MM.1S (cell line): ENCODE measurements around the gene ICAM1.
"Not testable (repeated sequence)": the region's sequence is repeated elsewhere in the genome, so short reads cannot be mapped to it uniquely, and the experiment has no call there.

ENCODE experiments used
- DNase-seq: peaks from one replicate; pipeline ENCODE4 v3.0.0-alpha.2; 2015
- H2AFZ ChIP-seq: fragments of 300-600 bp; sonication (generic); 2 replicates; pipeline ENCODE4 v1.6.0; 2016; ENCODE audit warnings: antibody characterized with exemption, low read length
- H3F3A ChIP-seq: fragments of 300-600 bp; sonication (generic); 2 replicates; pipeline ENCODE4 v1.6.1; 2016; ENCODE audit warnings: mild to moderate bottlenecking, antibody characterized with exemption, low read length, moderate library complexity, mixed read lengths; ENCODE audit not compliant: insufficient read depth
- H3K27ac ChIP-seq: fragments of 300-600 bp; sonication (generic); 2 replicates; pipeline ENCODE4 v1.5.1; 2016; ENCODE audit warnings: mild to moderate bottlenecking, low read length
- H3K27me3 ChIP-seq: fragments of 300-600 bp; sonication (generic); replicated peaks from 2 replicates; pipeline ENCODE4 v1.6.0; 2016; ENCODE audit warnings: low read length; ENCODE audit not compliant: insufficient read depth
- H3K36me3 ChIP-seq: fragments of 300-600 bp; sonication (generic); replicated peaks from 2 replicates; pipeline ENCODE4 v1.6.1; 2016; ENCODE audit warnings: mild to moderate bottlenecking, low read length, mixed read lengths; ENCODE audit not compliant: insufficient read depth
- H3K4me1 ChIP-seq: fragments of 300-600 bp; sonication (generic); 2 replicates; pipeline ENCODE4 v1.6.1; 2016; ENCODE audit warnings: low read length, mixed read lengths
- H3K4me2 ChIP-seq: fragments of 300-600 bp; sonication (generic); 2 replicates; pipeline ENCODE4 v1.6.0; 2016; ENCODE audit warnings: low read depth, low read length
- H3K4me3 ChIP-seq: fragments of 300-600 bp; sonication (generic); 2 replicates; pipeline ENCODE4 v1.5.1; 2016; ENCODE audit warnings: low read length, mixed read lengths
- H3K79me2 ChIP-seq: fragments of 300-600 bp; sonication (generic); 2 replicates; pipeline ENCODE4 v1.6.1; 2016; ENCODE audit warnings: mixed run types, low read length, mixed read lengths
- H3K9ac ChIP-seq: fragments of 300-600 bp; sonication (generic); 2 replicates; pipeline ENCODE4 v1.6.1; 2016; ENCODE audit warnings: low read length, mixed read lengths
- H3K9me2 ChIP-seq: fragments of 300-600 bp; sonication (generic); replicated peaks from 2 replicates; pipeline ENCODE4 v1.6.1; 2016; ENCODE audit warnings: mild to moderate bottlenecking, low read length, mixed read lengths; ENCODE audit not compliant: insufficient read depth
- H3K9me3 ChIP-seq: fragments of 300-600 bp; sonication (generic); replicated peaks from 2 replicates; pipeline ENCODE4 v1.6.1; 2016; ENCODE audit warnings: mild to moderate bottlenecking, low read length, mixed read lengths; ENCODE audit not compliant: insufficient read depth
- H4K20me1 ChIP-seq: fragments of 300-600 bp; sonication (generic); 2 replicates; pipeline ENCODE4 v1.6.1; 2016; ENCODE audit warnings: mild to moderate bottlenecking, low read length, moderate library complexity, mixed read lengths; ENCODE audit not compliant: insufficient read depth
- CTCF ChIP-seq: fragments of 300-600 bp; sonication (generic); IDR thresholded peaks from 2 replicates; pipeline ENCODE4 v1.5.1; 2016; ENCODE audit warnings: antibody characterized with exemption, low read length, mixed read lengths
- EZH2 ChIP-seq: fragments of 300-600 bp; sonication (generic); optimal IDR thresholded peaks from 2 replicates; pipeline ENCODE3; 2017; ENCODE audit warnings: low read depth, mild to moderate bottlenecking, antibody characterized with exemption, low read length, mixed read lengths
- EZH2phosphoT487 ChIP-seq: fragments of 300-600 bp; sonication (generic); IDR thresholded peaks from 2 replicates; pipeline ENCODE4 v1.6.1; 2018; ENCODE audit warnings: antibody characterized with exemption, low read length

ICAM1 gene

GRCh38 chr19:10277795-10278589, 7.1 kb downstream of the ICAM1 start:
- Histone ChIP-seq H3K36me3 (no peaks in the 10 kb centered on the region), H3K27ac (no peak overlapping the region), H3K4me2 (no peak overlapping the region), H3K4me3 (no peak overlapping the region), H3K9me2 (no peaks in the 10 kb centered on the region), H3K79me2 (peaks cover under 1% of the 10 kb centered on the region; the same call in 1 of the 2 replicates), H3F3A (no peaks in the 10 kb centered on the region; the same call in 1 of the 2 replicates), H3K9me3 (no peaks in the 10 kb centered on the region), H3K4me1 (no peaks in the 10 kb centered on the region), H3K9ac (no peak overlapping the region), H2AFZ (no peak overlapping the region), H4K20me1 (no peaks in the 10 kb centered on the region), H3K27me3 (no peaks in the 10 kb centered on the region)
- TF ChIP-seq EZH2phosphoT487, result no peak
- TF ChIP-seq EZH2, result no peak
- no peak for TF ChIP-seq CTCF
- DNase-seq, result no peak

GRCh38 chr19:10278935-10279334, 8.0 kb downstream of the ICAM1 start:
- Histone ChIP-seq H3K79me2 (no peaks in the 10 kb centered on the region), H3K9me3 (no peaks in the 10 kb centered on the region), H3K27me3 (no peaks in the 10 kb centered on the region), H3K9me2 (no peaks in the 10 kb centered on the region), H3K36me3 (no peaks in the 10 kb centered on the region), H3K27ac (no peak overlapping the region), H4K20me1 (no peaks in the 10 kb centered on the region), H3K4me1 (no peaks in the 10 kb centered on the region), H2AFZ (no peak overlapping the region), H3K9ac (no peak overlapping the region), H3F3A (no peaks in the 10 kb centered on the region; the same call in 1 of the 2 replicates), H3K4me3 (no peak overlapping the region), H3K4me2 (no peak overlapping the region)
- TF ChIP-seq EZH2phosphoT487 (no peak), CTCF (no peak), EZH2 (no peak)
- no peak for DNase-seq

- Histone ChIP-seq H3K79me2 (no peaks in the 10 kb centered on the region), H3K4me3 (no peak overlapping the region), H3K4me2 (no peak overlapping the region), H3K27me3 (no peaks in the 10 kb centered on the region), H3K36me3 (no peaks in the 10 kb centered on the region), H2AFZ (no peak overlapping the region), H3K9me2 (no peaks in the 10 kb centered on the region), H3K4me1 (no peaks in the 10 kb centered on the region), H3F3A (no peaks in the 10 kb centered on the region; the same call in 1 of the 2 replicates), H3K9ac (no peak overlapping the region), H4K20me1 (no peaks in the 10 kb centered on the region), H3K27ac (no peak overlapping the region), H3K9me3 (no peaks in the 10 kb centered on the region)
- no peak for DNase-seq
- no peak for TF ChIP-seq CTCF
- no peak for TF ChIP-seq EZH2
- TF ChIP-seq EZH2phosphoT487, result no peak
Measured at GRCh38 chr19:10279737-10280442, 9.0 kb downstream of the ICAM1 start.

GRCh38 chr19:10282043-10282442, 11.1 kb downstream of the ICAM1 start:
- not testable (repeated sequence) for H3K36me3 ChIP-seq, H3K79me2 ChIP-seq, H3K9ac ChIP-seq, H3K27ac ChIP-seq, H3K9me3 ChIP-seq, H3F3A ChIP-seq, DNase-seq, H3K27me3 ChIP-seq, H3K9me2 ChIP-seq, H3K4me3 ChIP-seq, H3K4me2 ChIP-seq, H2AFZ ChIP-seq, H4K20me1 ChIP-seq, H3K4me1 ChIP-seq
